SK-N-SH treated with all-trans-retinoic acid at 6 μM for 48 hours (cell line): ENCODE data around the gene KIAA1671.

Experiments used
- ATAC-seq: fragments of 200-7000 bp; cut with Tn5 transposase; 3 replicates; pipeline ENCODE4 v1.9.1; 2020; ENCODE audit warnings: mild to moderate bottlenecking, moderate library complexity
- ARNTL ChIP-seq: fragments of 450-650 bp; formaldehyde crosslinking; IDR thresholded peaks from 2 replicates; pipeline ENCODE4 v1.5.0; 2020; ENCODE audit warnings: low read depth, mild to moderate bottlenecking, moderate library complexity, borderline replicate concordance
- BACH2 ChIP-seq: fragments of 250-450 bp; sonication (Bioruptor Pico); IDR thresholded peaks from 2 replicates; pipeline ENCODE4 v1.9.0; 2021; ENCODE audit warnings: mild to moderate bottlenecking, borderline replicate concordance
- CSDC2 ChIP-seq: fragments of 250-450 bp; sonication (Bioruptor Pico); IDR thresholded peaks from 2 replicates; pipeline ENCODE4 v1.5.0; 2020; ENCODE audit warnings: mild to moderate bottlenecking, moderate library complexity
- CSRNP3 ChIP-seq: fragments of 250-450 bp; sonication (Bioruptor Pico); IDR thresholded peaks from 2 replicates; pipeline ENCODE4 v1.5.1; 2021; ENCODE audit warnings: mild to moderate bottlenecking, moderate library complexity
- GLIS3 ChIP-seq: fragments of 250-450 bp; sonication (Bioruptor Pico); IDR thresholded peaks from 2 replicates; pipeline ENCODE4 v1.5.0; 2020; ENCODE audit warnings: mild to moderate bottlenecking, moderate library complexity
- ISL1 ChIP-seq: fragments of 250-450 bp; sonication (Bioruptor Pico); IDR thresholded peaks from 2 replicates; pipeline ENCODE4 v2.1.2; 2022; ENCODE audit warnings: mild to moderate bottlenecking, moderate library complexity
- OSR1 ChIP-seq: fragments of 250-450 bp; sonication (Bioruptor Pico); IDR thresholded peaks from 2 replicates; pipeline ENCODE4 v1.8.0; 2022; ENCODE audit warnings: moderate library complexity, mild to moderate bottlenecking, inconsistent platforms
- PATZ1 ChIP-seq: fragments of 250-450 bp; sonication (Bioruptor Pico); IDR thresholded peaks from 2 replicates; pipeline ENCODE4 v1.8.0; 2020; ENCODE audit warnings: mild to moderate bottlenecking, moderate library complexity, borderline replicate concordance
- POU6F1 ChIP-seq: fragments of 250-450 bp; sonication (Bioruptor Pico); IDR thresholded peaks from 2 replicates; pipeline ENCODE4 v1.8.0; 2021; ENCODE audit warnings: low read depth, mild to moderate bottlenecking, moderate library complexity, borderline replicate concordance
- RARB ChIP-seq: fragments of 250-450 bp; sonication (Bioruptor Pico); IDR thresholded peaks from 2 replicates; pipeline ENCODE4 v1.8.0; 2021; ENCODE audit warnings: mild to moderate bottlenecking, moderate library complexity
- SNAI2 ChIP-seq: fragments of 250-450 bp; sonication (Bioruptor Pico); IDR thresholded peaks from 2 replicates; pipeline ENCODE4 v1.5.0; 2020; ENCODE audit warnings: mild to moderate bottlenecking, moderate library complexity
- TCF4 ChIP-seq: fragments of 250-450 bp; sonication (Bioruptor Pico); IDR thresholded peaks from 2 replicates; pipeline ENCODE4 v1.8.0; 2021; ENCODE audit warnings: mild to moderate bottlenecking, moderate library complexity, borderline replicate concordance
- TOX ChIP-seq: fragments of 250-450 bp; sonication (Bioruptor Pico); IDR thresholded peaks from 2 replicates; pipeline ENCODE4 v1.8.0; 2021; ENCODE audit warnings: mild to moderate bottlenecking, moderate library complexity, borderline replicate concordance
- ZFP3 ChIP-seq: fragments of 250-450 bp; sonication (Bioruptor Pico); IDR thresholded peaks from 2 replicates; pipeline ENCODE4 v1.5.0; 2020; ENCODE audit warnings: mild to moderate bottlenecking, moderate library complexity
- ZFP30 ChIP-seq: fragments of 450-650 bp; formaldehyde crosslinking; IDR thresholded peaks from 2 replicates; pipeline ENCODE4 v1.5.0; 2022; ENCODE audit warnings: mild to moderate bottlenecking, moderate library complexity
- ZNF565 ChIP-seq: fragments of 450-650 bp; formaldehyde crosslinking; conservative IDR thresholded peaks from 2 replicates; pipeline ENCODE4 v1.5.0; 2020; ENCODE audit warnings: low read depth, mild to moderate bottlenecking, moderate library complexity
- ZNF70 ChIP-seq: fragments of 450-650 bp; formaldehyde crosslinking; IDR thresholded peaks from 2 replicates; pipeline ENCODE4 v1.5.0; 2020; ENCODE audit warnings: mild to moderate bottlenecking, moderate library complexity
- ZNF8 ChIP-seq: fragments of 450-650 bp; formaldehyde crosslinking; IDR thresholded peaks from 2 replicates; pipeline ENCODE4 v1.5.0; 2020; ENCODE audit warnings: mild to moderate bottlenecking, moderate library complexity
- TF ChIP-seq, protein P1 (sequence below): fragments of 250-450 bp; sonication (Bioruptor Pico); IDR thresholded peaks from 2 replicates; pipeline ENCODE4 v1.5.1; 2020; ENCODE audit warnings: low read depth, mild to moderate bottlenecking, moderate library complexity
- TF ChIP-seq, protein P2 (sequence below): fragments of 250-450 bp; sonication (Bioruptor Pico); IDR thresholded peaks from 2 replicates; pipeline ENCODE4 v1.5.0; 2020; ENCODE audit warnings: mild to moderate bottlenecking, moderate library complexity

KIAA1671 gene

DNA sequence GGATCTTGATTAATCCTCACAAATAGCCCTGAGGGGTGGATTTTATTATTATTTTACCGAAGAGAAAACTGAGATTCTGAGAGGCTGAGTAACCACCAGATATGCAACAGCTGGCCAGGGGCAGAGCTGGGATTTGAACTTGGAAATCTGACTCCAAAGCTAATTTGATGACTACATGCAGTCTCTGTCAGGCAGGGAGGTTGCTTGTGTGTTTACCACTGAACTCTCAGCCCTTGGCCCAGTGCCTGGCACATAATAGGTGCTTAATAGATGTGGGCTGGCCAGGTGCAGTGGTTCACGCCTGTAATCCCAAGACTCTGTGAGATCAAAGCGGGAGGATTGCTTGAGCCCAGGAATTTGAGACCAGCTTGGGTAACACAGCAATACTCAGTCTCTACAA, 125.4 kb downstream of the KIAA1671 start:
- no peak for ATAC-seq
- no peak for TF ChIP-seq ZNF70 (CRISPR knock-in tag)
- TF ChIP-seq RARB (CRISPR knock-in tag): no peak
- TF ChIP-seq ISL1: no peak
- no peak for TF ChIP-seq CSRNP3
- no peak for TF ChIP-seq GLIS3 (CRISPR knock-in tag)
- TF ChIP-seq, protein P1, sequence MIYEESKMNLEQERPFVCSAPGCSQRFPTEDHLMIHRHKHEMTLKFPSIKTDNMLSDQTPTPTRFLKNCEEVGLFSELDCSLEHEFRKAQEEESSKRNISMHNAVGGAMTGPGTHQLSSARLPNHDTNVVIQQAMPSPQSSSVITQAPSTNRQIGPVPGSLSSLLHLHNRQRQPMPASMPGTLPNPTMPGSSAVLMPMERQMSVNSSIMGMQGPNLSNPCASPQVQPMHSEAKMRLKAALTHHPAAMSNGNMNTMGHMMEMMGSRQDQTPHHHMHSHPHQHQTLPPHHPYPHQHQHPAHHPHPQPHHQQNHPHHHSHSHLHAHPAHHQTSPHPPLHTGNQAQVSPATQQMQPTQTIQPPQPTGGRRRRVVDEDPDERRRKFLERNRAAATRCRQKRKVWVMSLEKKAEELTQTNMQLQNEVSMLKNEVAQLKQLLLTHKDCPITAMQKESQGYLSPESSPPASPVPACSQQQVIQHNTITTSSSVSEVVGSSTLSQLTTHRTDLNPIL (CRISPR knock-in tag): no peak
- no peak for TF ChIP-seq CSDC2 (CRISPR knock-in tag)
- no peak for TF ChIP-seq POU6F1 (CRISPR knock-in tag)
- no peak for TF ChIP-seq ZNF565 (CRISPR knock-in tag)
- no peak for TF ChIP-seq ZNF8 (CRISPR knock-in tag)
- no peak for TF ChIP-seq TOX (CRISPR knock-in tag)

GRCh38 chr22:25078591-25078990, 126.1 kb downstream of the KIAA1671 start:
- TF ChIP-seq SNAI2 (CRISPR knock-in tag) (no peak), BACH2 (CRISPR knock-in tag) (no peak), ZNF70 (CRISPR knock-in tag) (no peak), ZNF8 (CRISPR knock-in tag) (no peak), ARNTL (CRISPR knock-in tag) (no peak), RARB (CRISPR knock-in tag) (no peak), POU6F1 (CRISPR knock-in tag) (no peak), ZFP30 (CRISPR knock-in tag) (no peak), TCF4 (CRISPR knock-in tag) (no peak), OSR1 (no peak), CSDC2 (CRISPR knock-in tag) (no peak), PATZ1 (CRISPR knock-in tag) (no peak), ZFP3 (CRISPR knock-in tag) (no peak), CSRNP3 (no peak), ZNF565 (CRISPR knock-in tag) (no peak), ISL1 (no peak)
- TF ChIP-seq, protein P1 (CRISPR knock-in tag): no peak
- TF ChIP-seq, protein P2, sequence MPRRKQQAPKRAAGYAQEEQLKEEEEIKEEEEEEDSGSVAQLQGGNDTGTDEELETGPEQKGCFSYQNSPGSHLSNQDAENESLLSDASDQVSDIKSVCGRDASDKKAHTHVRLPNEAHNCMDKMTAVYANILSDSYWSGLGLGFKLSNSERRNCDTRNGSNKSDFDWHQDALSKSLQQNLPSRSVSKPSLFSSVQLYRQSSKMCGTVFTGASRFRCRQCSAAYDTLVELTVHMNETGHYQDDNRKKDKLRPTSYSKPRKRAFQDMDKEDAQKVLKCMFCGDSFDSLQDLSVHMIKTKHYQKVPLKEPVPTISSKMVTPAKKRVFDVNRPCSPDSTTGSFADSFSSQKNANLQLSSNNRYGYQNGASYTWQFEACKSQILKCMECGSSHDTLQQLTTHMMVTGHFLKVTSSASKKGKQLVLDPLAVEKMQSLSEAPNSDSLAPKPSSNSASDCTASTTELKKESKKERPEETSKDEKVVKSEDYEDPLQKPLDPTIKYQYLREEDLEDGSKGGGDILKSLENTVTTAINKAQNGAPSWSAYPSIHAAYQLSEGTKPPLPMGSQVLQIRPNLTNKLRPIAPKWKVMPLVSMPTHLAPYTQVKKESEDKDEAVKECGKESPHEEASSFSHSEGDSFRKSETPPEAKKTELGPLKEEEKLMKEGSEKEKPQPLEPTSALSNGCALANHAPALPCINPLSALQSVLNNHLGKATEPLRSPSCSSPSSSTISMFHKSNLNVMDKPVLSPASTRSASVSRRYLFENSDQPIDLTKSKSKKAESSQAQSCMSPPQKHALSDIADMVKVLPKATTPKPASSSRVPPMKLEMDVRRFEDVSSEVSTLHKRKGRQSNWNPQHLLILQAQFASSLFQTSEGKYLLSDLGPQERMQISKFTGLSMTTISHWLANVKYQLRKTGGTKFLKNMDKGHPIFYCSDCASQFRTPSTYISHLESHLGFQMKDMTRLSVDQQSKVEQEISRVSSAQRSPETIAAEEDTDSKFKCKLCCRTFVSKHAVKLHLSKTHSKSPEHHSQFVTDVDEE: no peak
- TF ChIP-seq, all 23 proteins: peak for 0
- ATAC-seq: no peak
